AG04450 (cell line): Measurements from ENCODE around the gene HMHB1. TPM values are rescaled to one million over a fixed set of nuclear protein-coding genes. Genes with fewer than 3 reads are reported as not detected.

ENCODE experiments used
- CTCF ChIA-PET: fragments of 300-600, 350-600 bp; formaldehyde crosslinking; extraction: SDS; loops from one replicate; lab custom pipeline; 2022; ENCODE audit warnings: antibody characterized with exemption, inconsistent platforms; lab: Charles Lee
- POLR2A ChIA-PET: fragments of 350-600 bp; formaldehyde crosslinking; extraction: SDS; loops from one replicate; lab custom pipeline; 2021; ENCODE audit warnings: antibody characterized with exemption, inconsistent platforms; lab: Yijun Ruan, JAX
- DNase-seq: peaks from one replicate; pipeline ENCODE4 v3.0.0-alpha.2; 2011; ENCODE audit warnings: low read depth, low spot score
- H3K27ac ChIP-seq: one replicate; pipeline ENCODE4 v1.5.1; 2012; ENCODE audit warnings: low read depth, low read length, control low read depth
- H3K27me3 ChIP-seq: one replicate; pipeline ENCODE4 v1.6.0; 2012; ENCODE audit warnings: low read length; ENCODE audit not compliant: control insufficient read depth, insufficient read depth
- H3K4me3 ChIP-seq: 2 replicates; pipeline ENCODE4 v1.5.1; 2011; ENCODE audit warnings: mild to moderate bottlenecking, low read depth, low read length, control low read depth
- H3K9me3 ChIP-seq: 2 replicates; pipeline ENCODE4 v1.5.1; 2012; ENCODE audit warnings: low read length; ENCODE audit not compliant: control insufficient read depth, insufficient read depth
- polyA plus RNA-seq: library from polyadenylated mRNA; depleted of rRNA; stranded (reverse); fragments of >200 nt; gene quantifications from 2 replicates; pipeline ENCODE4 v1.2.3, GENCODE V29; 2011
- TF ChIP-seq, protein P1 (sequence below): IDR thresholded peaks from 2 replicates; pipeline ENCODE4 v1.5.1; 2011; ENCODE audit warnings: low read depth, low read length, control low read depth, inconsistent platforms

Gene HMHB1
- polyA plus RNA-seq, 1 experiment: not detected

DNA sequence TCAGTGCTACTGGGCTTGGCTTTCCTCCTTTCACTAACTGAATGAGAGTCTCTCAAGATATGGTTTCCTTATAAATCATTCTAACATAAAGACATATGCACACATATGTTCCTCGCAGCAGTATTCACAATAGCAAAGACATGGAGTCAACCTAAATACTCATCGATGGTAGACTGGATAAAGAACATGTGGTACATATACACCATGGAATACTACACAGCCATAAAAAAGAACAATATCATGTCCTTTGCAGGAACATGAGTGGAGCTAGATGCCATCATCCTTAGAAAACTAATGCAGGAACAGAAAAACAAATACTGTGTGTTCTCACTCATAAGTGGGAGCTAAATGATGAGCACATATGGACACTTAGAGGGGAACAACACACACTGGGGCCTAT is 32.5 kb upstream of the HMHB1 start:
- CTCF ChIA-PET: no interaction called here
- POLR2A ChIA-PET: no interaction called here
- Histone ChIP-seq H3K27me3 (no peaks in the 10 kb centered on the region), H3K4me3 (no peak overlapping the region), H3K27ac (no peak overlapping the region), H3K9me3 (no peaks in the 10 kb centered on the region)
- no peak for DNase-seq
- TF ChIP-seq, protein P1, sequence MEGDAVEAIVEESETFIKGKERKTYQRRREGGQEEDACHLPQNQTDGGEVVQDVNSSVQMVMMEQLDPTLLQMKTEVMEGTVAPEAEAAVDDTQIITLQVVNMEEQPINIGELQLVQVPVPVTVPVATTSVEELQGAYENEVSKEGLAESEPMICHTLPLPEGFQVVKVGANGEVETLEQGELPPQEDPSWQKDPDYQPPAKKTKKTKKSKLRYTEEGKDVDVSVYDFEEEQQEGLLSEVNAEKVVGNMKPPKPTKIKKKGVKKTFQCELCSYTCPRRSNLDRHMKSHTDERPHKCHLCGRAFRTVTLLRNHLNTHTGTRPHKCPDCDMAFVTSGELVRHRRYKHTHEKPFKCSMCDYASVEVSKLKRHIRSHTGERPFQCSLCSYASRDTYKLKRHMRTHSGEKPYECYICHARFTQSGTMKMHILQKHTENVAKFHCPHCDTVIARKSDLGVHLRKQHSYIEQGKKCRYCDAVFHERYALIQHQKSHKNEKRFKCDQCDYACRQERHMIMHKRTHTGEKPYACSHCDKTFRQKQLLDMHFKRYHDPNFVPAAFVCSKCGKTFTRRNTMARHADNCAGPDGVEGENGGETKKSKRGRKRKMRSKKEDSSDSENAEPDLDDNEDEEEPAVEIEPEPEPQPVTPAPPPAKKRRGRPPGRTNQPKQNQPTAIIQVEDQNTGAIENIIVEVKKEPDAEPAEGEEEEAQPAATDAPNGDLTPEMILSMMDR: no peak

DNA sequence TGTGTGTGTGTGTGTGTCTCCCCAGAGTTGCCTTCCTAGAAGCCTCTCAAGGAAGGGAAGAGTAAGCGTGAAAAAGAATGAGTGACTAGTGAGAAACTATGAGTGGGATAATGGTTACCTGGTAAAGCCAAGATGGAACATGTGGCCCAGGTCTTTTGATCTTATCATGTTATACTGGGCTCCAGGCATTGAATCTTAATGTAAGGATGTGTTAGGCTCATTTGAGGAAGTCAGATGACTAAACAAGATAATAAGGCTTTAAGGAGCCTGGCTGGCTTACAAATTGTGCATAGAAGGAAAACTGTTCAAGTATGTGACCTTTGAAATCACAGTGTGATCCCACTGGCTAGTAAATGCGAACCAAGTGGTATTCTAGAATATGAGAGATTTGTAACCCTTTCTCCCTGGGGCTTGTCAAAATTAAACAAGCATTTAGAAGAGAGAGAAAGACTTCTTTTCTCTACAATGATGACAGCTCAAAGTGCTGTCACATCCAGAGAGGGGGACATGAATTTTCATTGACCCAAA is 29.9 kb upstream of the HMHB1 start:
- H3K4me3 ChIP-seq: no peak overlapping the region
- ChIA-PET POLR2A (interaction anchor here (0.7 kb wide), 1 partner anchor 205 kb away, joined by 5 read pairs; no protein-coding TSS in a partner anchor), CTCF (no interaction called here)
- TF ChIP-seq, protein P1: no peak
- no peak overlapping the region for H3K27ac ChIP-seq
- no peak for DNase-seq
- no peaks in the 10 kb centered on the region for H3K9me3 ChIP-seq
- H3K27me3 ChIP-seq: no peaks in the 10 kb centered on the region

DNA sequence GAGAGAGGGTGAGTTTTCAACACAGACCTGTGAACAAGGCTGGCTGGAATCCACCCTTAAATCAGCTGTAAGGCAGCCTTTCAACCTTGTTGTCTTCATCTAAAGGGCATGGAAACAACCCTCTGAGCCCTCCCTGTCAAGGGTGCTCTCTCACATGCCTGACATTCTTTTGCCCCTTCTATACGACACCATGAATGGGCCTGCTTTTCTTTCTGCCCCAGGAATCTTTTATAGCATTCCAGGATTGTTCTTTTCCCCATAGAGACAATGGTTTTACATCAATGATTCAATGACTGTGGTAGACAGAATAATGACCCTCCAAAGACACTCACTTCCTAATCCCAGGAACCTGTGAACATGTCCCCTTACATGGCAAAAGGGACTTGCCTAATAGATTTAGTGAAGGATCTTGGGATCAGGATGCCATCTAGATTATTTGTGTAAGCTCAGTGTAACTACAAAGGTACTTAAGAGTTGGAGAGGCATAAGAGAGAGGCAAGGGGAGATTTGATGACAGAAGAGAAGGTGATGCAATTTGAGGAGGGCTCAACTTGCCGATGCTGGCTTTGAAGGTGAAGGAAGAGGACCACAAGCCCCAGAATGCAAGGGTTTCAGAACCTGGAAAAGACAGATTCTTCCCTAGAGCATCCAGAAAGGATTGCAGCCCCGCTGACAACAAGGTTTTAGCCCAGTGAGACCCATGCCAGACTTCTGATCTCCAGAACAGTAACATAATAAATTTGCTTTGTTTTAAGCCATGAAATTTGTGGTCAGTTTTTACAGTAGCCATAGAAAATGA is 29.2 kb upstream of the HMHB1 start:
- ChIA-PET POLR2A (no interaction called here), CTCF (interaction anchor here (0.6 kb wide), 1 partner anchor 804 kb away, joined by 8 read pairs; no protein-coding TSS in a partner anchor)
- Histone ChIP-seq H3K27me3 (no peaks in the 10 kb centered on the region), H3K4me3 (no peak overlapping the region), H3K9me3 (no peaks in the 10 kb centered on the region), H3K27ac (no peak overlapping the region)
- TF ChIP-seq, protein P1: no peak
- no peak for DNase-seq

DNA sequence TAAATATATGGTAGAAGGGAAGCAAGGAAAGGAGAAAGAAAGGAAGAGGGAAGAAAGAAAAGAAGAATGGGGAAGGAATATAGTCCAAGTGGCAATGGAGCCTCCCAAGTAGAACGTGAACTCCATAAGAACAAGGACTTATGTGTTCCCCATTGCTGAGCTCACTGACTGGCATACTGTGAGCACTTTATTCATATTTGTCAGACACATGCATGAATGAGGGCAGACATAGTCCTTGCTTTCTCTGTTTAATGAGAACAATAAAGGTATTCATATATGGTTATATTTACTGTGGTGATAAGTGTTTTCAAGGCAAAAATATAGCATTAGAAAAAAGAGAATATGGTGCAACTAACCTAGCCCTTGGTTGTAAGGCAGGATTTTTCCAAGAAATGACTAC is 23.6 kb upstream of the HMHB1 start:
- no peak overlapping the region for H3K27ac ChIP-seq
- TF ChIP-seq, protein P1: no peak
- no peak for DNase-seq
- CTCF ChIA-PET: no interaction called here
- POLR2A ChIA-PET: no interaction called here
- H3K9me3 ChIP-seq: no peaks in the 10 kb centered on the region
- no peak overlapping the region for H3K4me3 ChIP-seq
- no peaks in the 10 kb centered on the region for H3K27me3 ChIP-seq

DNA sequence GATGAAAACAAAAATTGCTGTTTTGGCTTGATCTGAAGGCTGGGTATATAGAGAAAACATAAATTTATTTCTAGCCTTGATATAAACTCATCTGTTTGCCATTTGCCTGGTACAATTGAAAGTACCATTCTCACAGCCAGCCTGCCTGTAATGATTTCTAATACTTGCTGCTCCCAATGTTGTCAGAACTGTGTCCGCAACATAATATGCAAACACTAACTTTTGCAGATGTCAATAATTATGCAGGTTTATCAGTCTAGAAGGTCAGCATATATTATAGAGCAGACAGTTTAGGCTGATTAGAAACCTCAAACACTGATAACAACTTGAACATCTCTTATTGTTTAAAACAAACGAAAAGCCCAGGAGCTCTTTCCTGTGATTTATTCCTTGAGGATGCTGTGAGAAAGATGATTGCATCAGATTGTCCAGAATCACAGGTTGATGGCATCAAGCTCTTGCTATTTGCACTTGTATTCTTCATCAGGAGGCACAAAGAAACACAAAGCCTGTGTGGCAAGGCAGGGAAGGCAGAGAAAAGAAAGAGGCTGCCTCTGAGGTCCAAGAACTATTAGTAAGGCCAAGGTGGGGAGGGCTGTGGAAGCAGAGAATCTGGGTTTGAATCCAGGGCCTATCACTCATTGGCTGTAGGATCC is 21.4 kb upstream of the HMHB1 start:
- POLR2A ChIA-PET: no interaction called here
- CTCF ChIA-PET: interaction anchor here (0.8 kb wide), 1 partner anchor 10 kb away, joined by 3 read pairs; no protein-coding TSS in a partner anchor
- Histone ChIP-seq H3K4me3 (no peak overlapping the region), H3K9me3 (no peaks in the 10 kb centered on the region), H3K27ac (no peak overlapping the region), H3K27me3 (no peaks in the 10 kb centered on the region)
- TF ChIP-seq, protein P1: no peak
- DNase-seq: no peak
